Esophagus muscularis mucosa (tissue), 4 donors: ENCODE data around the gene DGKA. TPM values are rescaled to one million over a fixed set of nuclear protein-coding genes. Genes with fewer than 3 reads are reported as not detected.
A peak's percentile ranks its signal among the peaks of the same experiment; 100 is the strongest.

Experiments used
- DNase-seq: peaks from one replicate; pipeline ENCODE4 v3.0.0-alpha.2; 2017; ENCODE audit errors: extremely low spot score
- H3K27ac ChIP-seq, 4 donors: fragments of 200-600 bp; sonication (generic); replicated peaks in 1 of 4; 1 replicate in 3 of 4; 2 replicates in 1 of 4; pipeline ENCODE4 v1.5.1; 2016 to 2019; ENCODE audit warnings: mild to moderate bottlenecking in 1 of 4
- H3K27me3 ChIP-seq, 4 donors: fragments of 200-600 bp; sonication (generic); one replicate each; pipeline versions ENCODE4 v1.5.1 to v1.6.0; 2016 to 2019
- H3K36me3 ChIP-seq, 4 donors: fragments of 200-600 bp; sonication (generic); one replicate each; pipeline ENCODE4 v1.5.1; 2016 to 2019
- H3K4me1 ChIP-seq, 4 donors: fragments of 200-600 bp; sonication (generic); one replicate each; pipeline ENCODE4 v1.5.1; 2016 to 2019
- H3K4me3 ChIP-seq, 4 donors: fragments of 200-600 bp; sonication (generic); 1 replicate in 2 of 4; 2 replicates in 2 of 4; pipeline ENCODE4 v1.5.1; 2016 to 2019; ENCODE audit warnings: mild to moderate bottlenecking in 4 of 4, moderate library complexity in 1 of 4
- H3K9me3 ChIP-seq, 4 donors: fragments of 200-600 bp; sonication (generic); 1 replicate in 3 of 4; 2 replicates in 1 of 4; pipeline ENCODE4 v1.5.1; 2016 to 2019
- EP300 ChIP-seq: sonication (generic); formaldehyde crosslinking; IDR thresholded peaks from one replicate; pipeline ENCODE4 v1.6.1; 2017; ENCODE audit warnings: antibody characterized with exemption
- POLR2A ChIP-seq: fragments of 450-650 bp; IDR thresholded peaks from one replicate; pipeline ENCODE4 v1.6.1; 2017; ENCODE audit warnings: antibody characterized with exemption, moderate library complexity, mild to moderate bottlenecking, low read depth
- POLR2AphosphoS5 ChIP-seq, 2 donors: sonication (generic); formaldehyde crosslinking; IDR thresholded peaks; one replicate each; pipeline ENCODE4 v1.6.1; 2017; ENCODE audit warnings: antibody characterized with exemption in 2 of 2
- WGBS: methylation state at CpG from one replicate; pipeline ENCODE4 v1.1.5; 2018; 5-methylcytosine and 5-hydroxymethylcytosine counted together
- intact Hi-C: fragments of 100-400 bp; cut with DNase I; formaldehyde crosslinking; loops from one replicate; pipeline ENCODE4 v1.15.1; 2023
- total RNA-seq, 4 donors: library from RNA; depleted of rRNA; stranded (reverse); fragments of >200 nt; gene quantifications; one replicate each; pipeline versions ENCODE4 v1.1.0 to v1.2.1, GENCODE V29; 2016
- TF ChIP-seq, protein P1 (sequence below), 3 experiments: fragments of 200-600 bp in 2 of 3; fragments of 450-650 bp in 1 of 3; sonication (generic) in 2 of 3; IDR thresholded peaks; one replicate each; pipeline ENCODE4 v1.5.1; 2017 to 2019; ENCODE audit warnings: antibody characterized with exemption in 3 of 3, mild to moderate bottlenecking in 2 of 3, moderate library complexity in 1 of 3

The DGKA gene
- total RNA-seq, 4 donors from 2014 or later, result 18.7 to 39.7 (median 24.7) TPM

- Histone ChIP-seq H3K9me3 (no peaks in the 10 kb centered on the region), H3K4me1 (peaks cover 17 to 56% (median 50%) of the 10 kb centered on the region in 4 donors), H3K4me3 (no peak overlapping the region), H3K27me3 (no peaks in the 10 kb centered on the region), H3K27ac (peak overlapping the region in 2 of 4 donors; percentile 5 to 35), H3K36me3 (peaks cover 0 to 32% (median 16%) of the 10 kb centered on the region in 4 donors)
- intact Hi-C loops, result loop anchor here (5.0 kb wide), 1 partner anchor 37 kb away; the partner anchor contains the start of gene DGKA
- DNase-seq, result no peak
- no peak for TF ChIP-seq POLR2A
- TF ChIP-seq POLR2AphosphoS5 (IDR thresholded peaks at IDR 0.05), result no peak
- TF ChIP-seq, protein P1, sequence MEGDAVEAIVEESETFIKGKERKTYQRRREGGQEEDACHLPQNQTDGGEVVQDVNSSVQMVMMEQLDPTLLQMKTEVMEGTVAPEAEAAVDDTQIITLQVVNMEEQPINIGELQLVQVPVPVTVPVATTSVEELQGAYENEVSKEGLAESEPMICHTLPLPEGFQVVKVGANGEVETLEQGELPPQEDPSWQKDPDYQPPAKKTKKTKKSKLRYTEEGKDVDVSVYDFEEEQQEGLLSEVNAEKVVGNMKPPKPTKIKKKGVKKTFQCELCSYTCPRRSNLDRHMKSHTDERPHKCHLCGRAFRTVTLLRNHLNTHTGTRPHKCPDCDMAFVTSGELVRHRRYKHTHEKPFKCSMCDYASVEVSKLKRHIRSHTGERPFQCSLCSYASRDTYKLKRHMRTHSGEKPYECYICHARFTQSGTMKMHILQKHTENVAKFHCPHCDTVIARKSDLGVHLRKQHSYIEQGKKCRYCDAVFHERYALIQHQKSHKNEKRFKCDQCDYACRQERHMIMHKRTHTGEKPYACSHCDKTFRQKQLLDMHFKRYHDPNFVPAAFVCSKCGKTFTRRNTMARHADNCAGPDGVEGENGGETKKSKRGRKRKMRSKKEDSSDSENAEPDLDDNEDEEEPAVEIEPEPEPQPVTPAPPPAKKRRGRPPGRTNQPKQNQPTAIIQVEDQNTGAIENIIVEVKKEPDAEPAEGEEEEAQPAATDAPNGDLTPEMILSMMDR (IDR thresholded peaks at IDR 0.05), result no peak
- TF ChIP-seq EP300, result no peak
- WGBS, result 81% methylated on average over 4 of the region's 4 CpGs
These were observed 38.4 kb downstream of the DGKA start for GRCh38 chr12:55969356-55969755.

DNA sequence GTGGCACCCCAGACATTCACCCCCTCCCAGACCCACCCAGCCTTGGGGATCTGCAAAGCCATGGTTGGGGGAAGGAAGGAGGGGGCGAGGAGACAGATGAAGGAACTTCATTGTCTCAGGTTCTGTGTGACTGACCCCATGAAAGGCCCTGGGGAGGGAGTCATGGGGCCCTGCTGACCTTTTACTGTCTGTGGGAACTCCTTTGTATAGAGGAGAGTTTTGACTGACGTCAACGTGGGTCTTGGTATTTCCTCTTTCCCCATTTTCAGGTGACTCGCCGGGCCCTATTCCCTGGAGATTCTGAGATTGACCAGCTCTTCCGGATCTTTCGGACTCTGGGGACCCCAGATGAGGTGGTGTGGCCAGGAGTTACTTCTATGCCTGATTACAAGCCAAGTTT lies 39.8 kb downstream of the DGKA start:
- intact Hi-C loops, result no loop called here

DNA sequence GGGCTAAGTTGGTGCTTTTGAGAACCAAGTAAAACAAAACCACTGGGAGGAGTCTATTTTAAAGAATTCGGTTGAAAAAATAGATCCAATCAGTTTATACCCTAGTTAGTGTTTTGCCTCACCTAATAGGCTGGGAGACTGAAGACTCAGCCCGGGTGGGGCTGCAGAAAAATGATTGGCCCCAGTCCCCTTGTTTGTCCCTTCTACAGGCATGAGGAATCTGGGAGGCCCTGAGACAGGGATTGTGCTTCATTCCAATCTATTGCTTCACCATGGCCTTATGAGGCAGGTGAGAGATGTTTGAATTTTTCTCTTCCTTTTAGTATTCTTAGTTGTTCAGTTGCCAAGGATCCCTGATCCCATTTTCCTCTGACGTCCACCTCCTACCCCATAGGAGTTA lies 41.1 kb downstream of the DGKA start:
- H3K4me3 ChIP-seq, result peak overlapping the region; percentile 58 to 71 (median 66)
- no peaks in the 10 kb centered on the region for H3K27me3 ChIP-seq
- TF ChIP-seq POLR2AphosphoS5 (IDR thresholded peaks at IDR 0.05) (peak; percentile 44 to 77), EP300 (no peak)
- H3K36me3 ChIP-seq, result peaks cover 0 to 36% (median 20%) of the 10 kb centered on the region in 4 donors
- WGBS, result 33% methylated on average over 3 of the region's 3 CpGs
- H3K27ac ChIP-seq, result peak overlapping the region; percentile 88 to 93 (median 90)
- no peak for DNase-seq
- peaks cover 25 to 73% (median 67%) of the 10 kb centered on the region in 4 donors for H3K4me1 ChIP-seq
- no peaks in the 10 kb centered on the region for H3K9me3 ChIP-seq
- intact Hi-C loops, result no loop called here

More for the DNA sequence above, 39.8 kb downstream of the DGKA start:
- no peak for DNase-seq
- peaks cover 22 to 67% (median 61%) of the 10 kb centered on the region in 4 donors for H3K4me1 ChIP-seq
- peak overlapping the region; percentile 88 to 93 (median 90) for H3K27ac ChIP-seq
- WGBS, result 75% methylated on average over 7 of the region's 7 CpGs
- H3K36me3 ChIP-seq, result peaks cover 0 to 32% (median 16%) of the 10 kb centered on the region in 4 donors
- H3K9me3 ChIP-seq, result no peaks in the 10 kb centered on the region
- no peak for TF ChIP-seq POLR2A
- TF ChIP-seq EP300, result no peak
- TF ChIP-seq, protein P1 (IDR thresholded peaks at IDR 0.05), result no peak
- TF ChIP-seq POLR2AphosphoS5 (IDR thresholded peaks at IDR 0.05), result no peak
- no peak overlapping the region for H3K4me3 ChIP-seq
- H3K27me3 ChIP-seq, result no peaks in the 10 kb centered on the region

DNA sequence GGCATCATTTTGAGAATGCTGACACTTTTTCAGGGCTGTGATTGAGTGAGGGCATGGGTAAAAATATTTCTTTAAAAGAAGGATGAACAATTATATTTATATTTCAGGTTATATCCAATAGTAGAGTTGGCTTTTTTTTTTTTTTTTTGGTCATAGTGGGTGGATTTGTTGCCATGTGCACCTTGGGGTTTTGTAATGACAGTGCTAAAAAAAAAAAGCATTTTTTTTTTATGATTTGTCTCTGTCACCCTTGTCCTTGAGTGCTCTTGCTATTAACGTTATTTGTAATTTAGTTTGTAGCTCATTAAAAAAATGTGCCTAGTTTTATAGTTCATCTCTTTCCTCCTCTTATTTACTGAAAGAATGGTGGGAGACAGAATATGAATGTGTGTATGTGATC lies 41.5 kb downstream of the DGKA start:
- no peak for DNase-seq
- 22% methylated on average over 1 of the region's 1 CpG for WGBS
- peak overlapping the region; percentile 58 to 71 (median 66) for H3K4me3 ChIP-seq
- intact Hi-C loops, result no loop called here
- peaks cover 0 to 36% (median 21%) of the 10 kb centered on the region in 4 donors for H3K36me3 ChIP-seq
- peak overlapping the region; percentile 88 to 93 (median 90) for H3K27ac ChIP-seq
- TF ChIP-seq EP300, result no peak
- TF ChIP-seq POLR2AphosphoS5 (IDR thresholded peaks at IDR 0.05), result no peak
- TF ChIP-seq, protein P1 (IDR thresholded peaks at IDR 0.05), result no peak
- no peak for TF ChIP-seq POLR2A
- peaks cover 23 to 73% (median 66%) of the 10 kb centered on the region in 4 donors for H3K4me1 ChIP-seq
- no peaks in the 10 kb centered on the region for H3K27me3 ChIP-seq
- no peaks in the 10 kb centered on the region for H3K9me3 ChIP-seq

- DNase-seq, result no peak
- Histone ChIP-seq H3K9me3 (no peaks in the 10 kb centered on the region), H3K27ac (peak overlapping the region; percentile 88 to 93 (median 90)), H3K4me1 (peaks cover 25 to 73% (median 62%) of the 10 kb centered on the region in 4 donors), H3K27me3 (no peaks in the 10 kb centered on the region), H3K4me3 (peak overlapping the region; percentile 58 to 71 (median 66)), H3K36me3 (peaks cover 0 to 36% (median 19%) of the 10 kb centered on the region in 4 donors)
- WGBS, result 2% methylated on average over 18 of the region's 18 CpGs
- TF ChIP-seq POLR2AphosphoS5 (IDR thresholded peaks at IDR 0.05) (peak; percentile 81 to 97), EP300 (no peak), POLR2A (peak; percentile 68)
- TF ChIP-seq, protein P1 (IDR thresholded peaks at IDR 0.05), result no peak
- intact Hi-C loops, result no loop called here
These were observed 42.1 kb downstream of the DGKA start for GRCh38 chr12:55972911-55973598.
